GM18526 (cell line): ENCODE data around the gene IFIT2.
A peak's percentile ranks its signal among the peaks of the same experiment; 100 is the strongest.

ENCODE experiments used
- POLR2A ChIP-seq: IDR thresholded peaks from 3 replicates; pipeline ENCODE4 v1.6.1; 2011; ENCODE audit not compliant: insufficient read length; ENCODE audit errors: extremely low read depth

IFIT2 gene, protein sequence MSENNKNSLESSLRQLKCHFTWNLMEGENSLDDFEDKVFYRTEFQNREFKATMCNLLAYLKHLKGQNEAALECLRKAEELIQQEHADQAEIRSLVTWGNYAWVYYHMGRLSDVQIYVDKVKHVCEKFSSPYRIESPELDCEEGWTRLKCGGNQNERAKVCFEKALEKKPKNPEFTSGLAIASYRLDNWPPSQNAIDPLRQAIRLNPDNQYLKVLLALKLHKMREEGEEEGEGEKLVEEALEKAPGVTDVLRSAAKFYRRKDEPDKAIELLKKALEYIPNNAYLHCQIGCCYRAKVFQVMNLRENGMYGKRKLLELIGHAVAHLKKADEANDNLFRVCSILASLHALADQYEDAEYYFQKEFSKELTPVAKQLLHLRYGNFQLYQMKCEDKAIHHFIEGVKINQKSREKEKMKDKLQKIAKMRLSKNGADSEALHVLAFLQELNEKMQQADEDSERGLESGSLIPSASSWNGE

DNA sequence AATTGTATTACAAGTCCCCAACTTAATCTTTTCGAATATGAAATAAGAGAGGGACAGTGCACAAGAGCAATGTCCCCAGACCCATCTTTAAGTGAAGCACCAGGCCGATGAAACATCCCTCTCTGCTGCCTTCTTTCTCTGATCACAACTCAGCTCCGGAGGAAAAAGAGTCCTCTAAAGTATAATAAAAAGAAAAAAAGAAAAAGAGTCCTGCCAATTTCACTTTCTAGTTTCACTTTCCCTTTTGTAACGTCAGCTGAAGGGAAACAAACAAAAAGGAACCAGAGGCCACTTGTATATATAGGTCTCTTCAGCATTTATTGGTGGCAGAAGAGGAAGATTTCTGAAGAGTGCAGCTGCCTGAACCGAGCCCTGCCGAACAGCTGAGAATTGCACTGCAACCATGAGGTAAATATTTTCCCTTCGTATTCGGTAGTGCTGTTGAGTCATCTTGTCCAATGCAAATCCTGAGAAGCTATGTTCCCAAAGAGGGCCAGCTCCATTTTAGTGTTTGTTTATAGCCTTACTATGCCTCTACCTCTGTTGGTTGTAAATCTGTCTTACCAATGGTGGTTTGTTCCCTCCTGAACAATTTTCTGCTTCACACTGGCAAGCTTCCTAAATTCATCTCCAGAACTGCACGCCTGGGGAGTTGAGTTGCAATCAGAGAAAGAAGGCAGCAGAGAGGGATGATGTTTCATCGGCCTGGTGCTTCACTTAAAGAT is at the start of gene IFIT2:
TSS of gene IFIT2 (plus strand) at position 326 of the 725 bp plus-strand sequence. CDS start at position 404, 78 bp downstream.
- peak; percentile 70 for TF ChIP-seq POLR2A

DNA sequence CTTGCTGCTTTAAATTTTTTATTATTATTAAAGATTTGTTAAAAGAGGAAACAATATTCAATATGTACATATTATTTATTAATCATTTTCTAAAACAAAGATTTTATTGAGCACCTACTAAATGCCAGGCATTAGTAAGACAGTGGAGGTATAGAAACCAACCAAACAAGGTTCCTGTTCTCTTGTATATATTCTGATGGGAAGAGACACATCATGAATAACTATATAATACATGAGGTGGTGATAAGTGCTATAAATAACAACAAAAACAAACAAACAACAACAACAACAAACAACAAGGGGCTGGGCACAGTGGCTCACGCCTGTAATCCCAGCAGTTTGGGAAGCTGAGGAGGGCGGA is 49.6 kb upstream of the IFIT2 start:
- no peak for TF ChIP-seq POLR2A

DNA sequence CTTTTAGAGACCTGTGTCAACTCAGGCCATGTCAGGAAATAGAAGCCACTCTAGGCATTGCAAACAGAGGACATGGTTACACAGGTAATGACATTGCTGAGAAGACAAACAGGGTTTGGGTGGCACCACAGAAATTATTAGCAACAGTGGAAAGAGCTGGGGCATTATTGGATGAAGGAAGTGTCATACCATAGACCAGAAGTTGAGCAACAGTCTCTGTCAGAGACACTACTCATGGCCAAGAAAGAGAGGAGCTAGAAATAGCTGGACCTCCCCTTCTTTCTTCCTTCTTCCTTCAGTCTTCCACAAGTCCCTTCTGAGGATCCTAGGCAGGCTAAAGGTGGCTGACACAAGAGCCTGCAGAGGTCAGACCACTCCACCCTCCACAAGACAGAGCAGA is 46.1 kb upstream of the IFIT2 start:
- TF ChIP-seq POLR2A = no peak

DNA sequence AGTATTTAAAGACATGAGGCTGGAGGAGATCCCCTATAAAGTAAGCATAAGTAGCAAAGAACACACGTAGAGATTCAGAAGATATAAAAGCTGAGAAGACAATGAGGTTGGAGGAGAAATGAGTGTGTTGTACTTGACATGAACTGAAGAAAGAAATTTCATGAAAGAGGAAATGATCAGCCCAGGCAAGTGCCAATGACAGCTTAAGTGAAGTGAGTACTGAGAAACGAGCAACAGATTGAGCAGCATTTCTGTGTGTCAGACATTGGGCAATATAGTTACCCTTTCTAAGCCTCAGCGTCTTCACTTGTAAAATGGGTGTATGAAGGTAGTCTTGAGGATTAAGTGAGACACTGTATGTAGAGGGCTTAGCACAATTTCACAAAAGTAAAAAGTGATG is 45.5 kb upstream of the IFIT2 start:
- TF ChIP-seq POLR2A = no peak

DNA sequence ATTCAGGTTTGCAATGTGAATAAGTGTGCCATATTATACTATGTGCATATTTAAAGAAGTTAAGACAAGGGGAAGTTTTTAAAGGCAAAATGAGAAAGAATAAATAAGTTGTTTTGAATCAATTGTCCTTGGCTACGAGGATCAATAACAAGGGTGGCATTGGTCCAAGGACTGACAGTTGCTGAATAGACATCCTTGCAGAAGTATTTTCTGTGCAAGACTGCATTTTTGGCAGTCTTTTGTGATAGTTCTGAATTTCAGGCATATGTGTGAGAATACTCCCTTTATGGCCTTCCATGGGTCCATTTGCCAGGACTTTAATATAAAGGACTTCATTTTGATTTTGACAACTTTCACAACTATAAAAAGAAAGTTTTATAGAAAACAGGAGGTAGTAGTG is 44.9 kb upstream of the IFIT2 start:
- no peak for TF ChIP-seq POLR2A

DNA sequence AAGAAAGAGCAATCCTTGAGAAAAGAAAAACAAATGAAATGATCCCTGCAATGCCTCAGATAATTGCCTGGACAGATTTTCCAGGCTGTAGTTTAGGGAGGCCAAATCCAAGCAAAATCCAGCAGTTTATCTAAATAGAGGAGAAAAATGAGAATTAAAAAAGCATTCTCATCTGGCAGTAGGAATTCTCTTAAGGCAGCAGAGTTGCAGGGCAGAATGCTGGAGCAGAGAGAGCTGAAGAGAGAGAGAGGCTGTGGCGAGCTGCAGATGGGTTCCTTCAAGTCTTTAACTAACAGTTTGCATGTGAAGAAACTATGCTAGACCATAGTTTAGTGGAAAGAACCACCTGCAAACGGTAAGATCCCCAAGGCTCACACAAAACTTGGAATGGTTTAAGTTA is 44.3 kb upstream of the IFIT2 start:
- no peak for TF ChIP-seq POLR2A

DNA sequence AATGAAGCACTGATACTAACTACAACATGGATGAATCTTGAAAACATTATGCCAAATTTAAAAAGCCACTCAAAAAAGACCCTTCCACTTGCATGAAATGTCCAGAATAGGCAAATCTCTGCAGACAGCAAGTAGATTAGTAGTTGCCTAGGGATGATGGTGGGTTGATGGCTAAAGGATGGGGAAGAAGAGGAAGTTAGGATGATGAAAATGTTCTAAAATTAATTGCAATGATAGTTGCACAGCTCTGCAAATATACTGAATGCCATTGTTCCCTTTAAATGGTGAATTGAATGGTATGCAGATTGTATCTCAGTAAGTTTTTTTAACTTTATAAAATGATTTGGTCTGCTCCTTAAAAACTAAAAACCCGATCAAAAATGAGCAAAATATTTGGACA is 43.0 kb upstream of the IFIT2 start:
- no peak for TF ChIP-seq POLR2A

DNA sequence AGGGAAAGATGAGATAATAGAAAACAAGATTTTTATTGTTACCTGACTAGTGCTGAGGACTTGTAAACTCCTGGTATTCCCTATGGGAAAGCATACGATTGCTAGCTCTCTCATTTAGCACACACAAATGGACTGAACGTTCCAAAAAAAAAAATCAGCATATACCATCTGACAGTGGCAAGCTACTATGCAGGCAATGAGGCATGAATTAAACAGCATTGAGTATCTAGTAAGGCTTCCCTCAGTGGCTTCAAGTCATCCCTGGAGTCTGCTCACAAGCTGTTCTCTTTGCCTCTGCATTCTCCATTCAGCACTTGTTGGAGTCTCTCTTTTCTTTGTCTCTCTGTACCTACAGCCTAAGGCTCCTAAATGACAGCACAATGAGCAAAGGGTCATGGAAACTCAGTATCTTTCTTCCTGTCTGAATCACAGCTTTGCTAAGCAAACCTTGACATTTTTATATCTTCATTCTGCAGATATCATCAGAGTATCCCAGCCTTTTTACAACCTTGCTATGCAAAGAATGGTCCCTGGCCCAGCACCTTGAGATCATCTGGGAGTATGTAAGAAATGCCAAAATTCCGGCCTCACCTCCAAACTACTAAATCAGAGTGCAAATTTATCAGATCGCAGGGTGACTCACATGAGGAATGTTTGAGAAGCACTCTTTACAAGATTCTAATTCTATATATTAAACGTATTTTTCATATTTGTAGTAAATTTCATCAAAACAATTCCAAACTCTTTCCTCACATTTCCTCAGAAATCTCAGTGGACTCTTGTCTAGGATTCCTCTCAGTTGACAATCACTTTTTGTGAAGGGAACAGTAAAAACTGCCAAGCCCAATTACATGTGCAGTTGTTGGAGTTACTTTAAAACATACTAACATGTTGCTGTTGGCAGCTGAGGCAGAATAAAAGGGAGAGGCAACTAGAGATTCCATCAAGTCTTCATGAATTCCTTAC is 39.5 kb upstream of the IFIT2 start:
- TF ChIP-seq POLR2A = no peak

DNA sequence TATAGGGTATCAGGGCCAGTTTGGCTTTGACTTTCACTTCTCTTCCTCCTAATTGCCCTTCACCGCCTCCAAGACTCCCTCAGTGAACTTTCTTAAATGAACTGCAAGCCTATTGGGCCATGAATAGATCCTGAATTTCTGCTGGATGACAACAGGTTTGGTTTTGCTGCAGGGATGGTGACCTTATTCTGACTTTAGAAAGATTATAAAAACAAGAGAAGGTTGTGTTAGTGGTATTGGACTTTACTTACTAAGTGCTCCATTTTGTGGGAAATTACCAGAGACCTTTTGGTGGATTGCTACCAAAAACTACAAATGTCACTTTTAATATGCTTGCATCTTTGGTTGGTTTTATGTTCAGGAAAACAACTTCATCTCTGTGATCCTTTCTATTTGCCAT is 38.8 kb upstream of the IFIT2 start:
- TF ChIP-seq POLR2A = no peak

DNA sequence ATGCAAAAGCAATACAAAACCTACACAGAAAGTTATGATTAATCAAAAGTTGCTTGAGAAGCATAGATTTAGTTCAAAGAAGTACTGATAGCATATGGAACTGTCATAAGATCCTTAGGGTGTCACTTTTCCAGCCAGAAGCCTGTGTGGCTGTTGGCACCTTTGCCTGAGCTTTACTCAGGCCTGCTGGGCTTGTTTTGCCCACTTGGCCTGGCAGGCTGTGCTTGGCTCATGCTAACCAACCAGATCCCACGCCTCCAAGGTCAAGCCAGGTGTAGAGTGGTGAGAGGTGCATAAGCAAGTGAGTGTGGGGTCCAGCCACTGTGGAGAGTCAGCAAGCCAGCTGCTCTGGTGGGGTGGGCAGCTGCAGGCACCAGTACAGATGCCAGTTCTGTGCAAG is 38.3 kb upstream of the IFIT2 start:
- no peak for TF ChIP-seq POLR2A

DNA sequence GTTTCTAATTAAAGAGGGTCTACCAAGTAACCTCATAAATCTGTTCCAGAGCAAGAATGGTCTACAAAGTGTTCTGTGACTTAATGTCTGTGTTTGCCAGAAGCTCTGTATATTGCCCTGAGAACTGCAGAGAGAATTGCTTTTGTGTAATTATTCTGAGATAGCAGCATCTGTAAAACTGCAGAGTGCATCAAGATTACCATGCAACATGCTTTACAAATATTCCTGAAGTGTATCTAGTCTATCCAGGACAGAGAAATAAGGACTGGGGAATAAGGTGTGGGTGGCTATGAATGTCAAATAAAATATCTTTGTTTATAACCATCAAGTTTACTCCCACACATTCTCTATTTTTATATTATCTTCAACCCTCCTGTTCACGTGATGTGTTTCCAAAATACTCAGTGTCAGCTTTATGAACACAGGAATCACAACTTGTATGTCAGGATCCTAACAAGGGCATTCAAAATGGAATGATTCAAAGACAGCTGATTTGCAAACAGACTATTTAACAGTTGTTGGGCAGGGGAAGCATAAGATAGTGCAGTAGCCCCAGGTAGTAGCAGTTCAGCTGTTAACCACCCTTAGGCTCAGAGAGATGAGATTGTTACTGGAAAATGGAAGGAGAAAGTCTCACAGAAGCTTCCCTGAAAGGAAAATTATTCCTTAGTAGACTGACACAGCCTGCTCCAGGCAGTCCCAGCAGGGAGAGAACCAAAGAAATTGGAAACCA is 35.0 kb upstream of the IFIT2 start:
- no peak for TF ChIP-seq POLR2A

DNA sequence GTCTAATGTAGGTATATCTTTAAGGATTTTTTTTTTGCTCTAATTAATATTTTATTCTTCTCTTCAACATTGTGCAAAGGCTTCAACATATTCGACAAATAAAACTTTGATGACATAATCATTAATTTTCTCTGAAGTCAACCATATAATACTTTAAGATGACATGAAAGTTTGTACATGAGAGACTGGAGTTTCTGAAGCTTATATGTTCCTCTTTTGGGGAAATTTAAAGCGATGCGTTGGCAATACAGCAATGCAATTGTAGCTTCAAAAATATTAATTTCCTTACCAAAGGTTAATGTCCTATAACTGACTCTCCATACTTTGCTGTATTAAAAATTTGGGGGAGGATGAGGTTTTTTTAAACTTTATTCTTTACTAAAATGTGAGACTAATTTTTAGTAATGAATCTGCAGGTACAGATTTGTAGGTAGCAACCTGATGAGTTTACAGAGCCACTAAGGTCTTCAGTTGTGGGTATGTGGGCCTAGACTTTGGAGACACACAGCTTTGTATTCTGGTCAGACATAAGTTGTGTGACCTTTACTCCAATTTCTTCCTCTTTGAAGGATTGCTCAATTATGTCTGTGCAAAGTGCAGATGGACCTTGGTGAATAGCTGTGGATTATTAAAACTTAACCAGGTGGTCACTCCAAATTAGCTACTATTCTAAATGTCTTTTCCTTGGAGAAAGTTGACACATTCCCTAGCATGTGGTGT is 32.3 kb upstream of the IFIT2 start:
- no peak for TF ChIP-seq POLR2A

DNA sequence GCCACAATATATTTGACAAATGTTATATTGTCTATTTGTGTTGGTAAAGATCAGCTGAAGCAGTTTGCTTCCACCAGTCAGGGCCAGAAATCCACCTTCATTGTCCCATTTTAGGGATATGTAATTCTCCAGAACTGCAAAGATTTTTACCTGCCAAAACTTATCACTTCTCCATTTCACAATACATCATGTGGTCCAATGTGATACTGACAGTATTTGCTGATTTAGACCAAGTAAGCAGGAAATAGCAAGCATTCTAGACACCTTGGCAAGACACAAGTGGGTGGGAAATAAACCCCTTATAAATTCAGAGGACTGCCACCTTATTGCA is 31.7 kb upstream of the IFIT2 start:
- no peak for TF ChIP-seq POLR2A

DNA sequence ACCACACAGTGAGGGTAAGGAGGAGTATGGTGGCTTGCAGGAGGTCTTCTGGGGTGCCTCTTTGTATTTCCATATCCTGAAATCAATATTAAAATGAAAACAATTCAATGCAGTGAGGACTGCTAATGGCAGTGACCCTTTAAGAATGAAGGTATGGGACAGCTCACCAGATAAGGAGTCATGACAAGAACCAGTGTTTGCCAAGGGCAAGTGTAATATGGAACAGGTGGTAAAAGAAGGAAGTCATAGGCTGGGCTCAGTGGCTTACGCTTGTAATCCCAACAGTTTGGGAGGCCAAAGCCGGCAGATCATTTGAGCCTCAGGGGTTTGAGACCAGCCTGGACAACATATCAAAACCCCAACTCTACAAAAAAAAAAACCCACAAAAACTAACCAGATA is 30.3 kb upstream of the IFIT2 start:
- no peak for TF ChIP-seq POLR2A
